Activated CD4-positive, alpha-beta T cell treated with anti-CD3 and anti-CD28 coated beads for 4 hours (primary cell): ENCODE measurements around the gene OTOP2.
A peak's percentile ranks its signal among the peaks of the same experiment; 100 is the strongest.
"Not testable (repeated sequence)": the region's sequence is repeated elsewhere in the genome, so short reads cannot be mapped to it uniquely, and the experiment has no call there.

Experiments used
- DNase-seq, 2 donors: peaks; one replicate each; pipeline ENCODE4 v3.0.0-alpha.2; 2020

OTOP2 gene

GRCh38 chr17:74954115-74954514 is 30.0 kb downstream of the OTOP2 start:
- no peak for DNase-seq

- DNase-seq = no peak
Observed at GRCh38 chr17:74954665-74955421, 30.8 kb downstream of the OTOP2 start.

- no peak for DNase-seq
Observed at GRCh38 chr17:74956093-74956492, 32.0 kb downstream of the OTOP2 start.

GRCh38 chr17:74957935-74958740 is 34.1 kb downstream of the OTOP2 start:
- peak; percentile 64 to 81 for DNase-seq

GRCh38 chr17:74959826-74960515 is 35.9 kb downstream of the OTOP2 start:
- no peak for DNase-seq

GRCh38 chr17:74960570-74961342 is 36.7 kb downstream of the OTOP2 start:
- DNase-seq = peak; percentile 27 to 37

GRCh38 chr17:74961657-74962350 is 37.7 kb downstream of the OTOP2 start:
- DNase-seq = peak; percentile 84 to 89

- DNase-seq = no peak
Observed at GRCh38 chr17:74962622-74963394, 38.7 kb downstream of the OTOP2 start.

- no peak for DNase-seq
Observed at GRCh38 chr17:74963656-74964055, 39.6 kb downstream of the OTOP2 start.

- DNase-seq = no peak
Observed at GRCh38 chr17:74964246-74964761, 40.2 kb downstream of the OTOP2 start.

GRCh38 chr17:74964988-74965622 is 41.0 kb downstream of the OTOP2 start:
- DNase-seq = no peak

GRCh38 chr17:74968361-74968780 is 44.3 kb downstream of the OTOP2 start:
- DNase-seq = no peak

- DNase-seq = not testable (repeated sequence)
Observed at GRCh38 chr17:74969501-74969900, 45.4 kb downstream of the OTOP2 start.

GRCh38 chr17:74970395-74970794 is 46.3 kb downstream of the OTOP2 start:
- no peak for DNase-seq

- no peak for DNase-seq
Observed at GRCh38 chr17:74971069-74971841, 47.2 kb downstream of the OTOP2 start.

GRCh38 chr17:74971842-74972106 is 47.7 kb downstream of the OTOP2 start:
- DNase-seq = no peak

- peak; percentile 80 to 82 for DNase-seq
Observed at GRCh38 chr17:74972107-74972972, 48.3 kb downstream of the OTOP2 start, which contains the start of gene HID1. TSS of gene HID1 (minus strand) at chr17:74972759. CDS start at chr17:74972656, 103 bp downstream.

- DNase-seq = no peak
Observed at GRCh38 chr17:74972973-74973328, 48.9 kb downstream of the OTOP2 start.

- no peak for DNase-seq
Observed at GRCh38 chr17:74975943-74976342, 51.9 kb downstream of the OTOP2 start.
